Activated naive CD8-positive, alpha-beta T cell treated with anti-CD3 and anti-CD28 coated beads for 36 hours (primary cell): ENCODE measurements around the gene POM121L2. TPM values are rescaled to one million over a fixed set of nuclear protein-coding genes. Genes with fewer than 3 reads are reported as not detected.

Experiments
- DNase-seq: peaks from one replicate; pipeline ENCODE4 v3.0.0; 2021
- H3K27ac Mint-ChIP-seq: one replicate; pipeline ENCODE4 v1.8.0; 2022; ENCODE audit warnings: mild to moderate bottlenecking, moderate library complexity, mixed read lengths
- H3K27me3 Mint-ChIP-seq: one replicate; pipeline ENCODE4 v1.8.0; 2022; ENCODE audit warnings: mild to moderate bottlenecking, mixed read lengths
- H3K36me3 Mint-ChIP-seq: one replicate; pipeline ENCODE4 v1.8.0; 2021; ENCODE audit warnings: mild to moderate bottlenecking, mixed read lengths
- H3K4me1 Mint-ChIP-seq: one replicate; pipeline ENCODE4 v1.8.0; 2021; ENCODE audit warnings: mixed read lengths
- H3K4me3 Mint-ChIP-seq: one replicate; pipeline ENCODE4 v1.8.0; 2022; ENCODE audit warnings: mild to moderate bottlenecking, moderate library complexity, mixed read lengths
- H3K9me3 Mint-ChIP-seq: one replicate; pipeline ENCODE4 v1.8.0; 2022; ENCODE audit warnings: mixed read lengths
- total RNA-seq, 2 experiments: library from RNA; stranded (reverse); gene quantifications; one replicate each; pipeline ENCODE4 v1.2.3, GENCODE V29; 2021

The POM121L2 gene
- total RNA-seq, 2 experiments from 2014 or later, result not detected

DNA sequence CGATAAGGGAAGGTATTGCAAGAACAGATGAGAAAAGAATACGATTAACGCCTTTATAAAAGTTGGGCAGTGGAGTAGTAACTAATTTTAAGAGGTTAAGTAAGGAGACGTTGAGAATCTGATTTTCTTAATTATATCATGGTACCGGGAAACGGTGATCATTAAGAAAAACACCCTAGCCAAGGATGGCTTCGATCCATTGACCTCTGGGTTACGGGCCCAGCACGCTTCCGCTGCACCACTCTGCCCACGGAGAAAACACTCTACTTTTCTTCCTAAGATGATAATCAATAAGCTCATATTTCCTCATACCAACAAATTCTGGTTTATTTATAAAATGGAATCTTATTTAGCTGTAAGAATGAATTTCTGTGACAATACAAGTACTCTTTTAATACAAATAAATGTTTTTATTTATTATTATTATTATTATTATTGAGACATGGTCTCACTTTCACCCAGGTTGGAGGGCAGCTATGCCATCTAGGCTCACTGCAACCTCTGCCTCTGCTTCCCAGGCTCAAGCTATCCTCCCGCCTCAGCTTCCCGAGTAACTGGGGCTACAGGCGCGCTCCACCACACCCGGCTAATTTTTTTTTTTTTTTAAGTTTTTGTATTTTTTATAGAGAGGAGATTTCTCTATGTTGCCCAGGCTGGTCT is 8.3 kb downstream of the POM121L2 start:
- H3K27ac Mint-ChIP-seq, result peak overlapping the region; percentile 78
- no peaks in the 10 kb centered on the region for H3K4me1 Mint-ChIP-seq
- H3K27me3 Mint-ChIP-seq, result peaks cover 85% of the 10 kb centered on the region
- DNase-seq, result no peak
- H3K9me3 Mint-ChIP-seq, result peaks cover 14% of the 10 kb centered on the region
- peaks cover 6% of the 10 kb centered on the region for H3K36me3 Mint-ChIP-seq
- H3K4me3 Mint-ChIP-seq, result no peak overlapping the region

- Mint-ChIP-seq H3K4me3 (peak overlapping the region; percentile 3), H3K27me3 (peaks cover 98% of the 10 kb centered on the region), H3K9me3 (peaks cover 39% of the 10 kb centered on the region), H3K36me3 (peaks cover 12% of the 10 kb centered on the region), H3K4me1 (peaks cover 16% of the 10 kb centered on the region), H3K27ac (peak overlapping the region; percentile 83)
- peak; percentile 45 for DNase-seq
Measured at GRCh38 chr6:27297857-27298730, 14.0 kb downstream of the POM121L2 start.

GRCh38 chr6:27297484-27297856 is 14.6 kb downstream of the POM121L2 start:
- Mint-ChIP-seq H3K27me3 (peaks cover 94% of the 10 kb centered on the region), H3K27ac (peak overlapping the region; percentile 83), H3K36me3 (peaks cover 10% of the 10 kb centered on the region), H3K4me1 (peaks cover 16% of the 10 kb centered on the region), H3K4me3 (peak overlapping the region; percentile 3), H3K9me3 (peaks cover 35% of the 10 kb centered on the region)
- DNase-seq, result no peak

DNA sequence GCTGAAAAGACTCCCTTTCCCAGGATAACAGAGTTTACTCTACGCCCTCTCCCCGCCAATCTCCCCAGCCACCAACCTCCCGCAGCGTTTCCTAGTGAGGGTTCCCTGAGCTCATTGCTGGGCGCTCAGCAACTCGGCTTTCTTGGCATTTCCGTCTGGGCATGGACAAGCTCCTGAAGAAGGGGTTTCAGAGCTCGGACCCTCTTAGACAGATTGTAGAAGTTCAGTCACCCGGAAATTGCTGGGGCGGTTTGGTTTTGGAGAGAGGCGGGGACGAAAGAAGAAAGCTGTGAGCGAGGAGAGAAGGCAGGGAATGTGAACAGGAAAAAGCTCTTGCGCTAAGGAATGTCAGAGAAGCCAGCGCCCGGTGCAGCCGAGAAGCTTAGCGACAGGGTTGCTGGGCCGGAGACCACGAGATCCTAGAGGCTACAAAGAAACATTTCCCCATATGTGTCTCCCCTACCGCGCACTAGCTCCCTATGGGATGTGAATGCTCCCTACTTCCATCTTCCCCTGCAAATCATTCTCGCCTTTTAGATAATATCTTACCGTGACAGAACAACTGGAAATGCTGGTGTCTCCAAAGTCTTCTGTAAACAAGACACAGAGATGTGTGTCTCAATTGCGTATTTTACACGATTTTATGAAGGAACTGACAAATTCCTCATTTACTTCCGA is 15.8 kb downstream of the POM121L2 start:
- Mint-ChIP-seq H3K9me3 (peaks cover 37% of the 10 kb centered on the region), H3K27me3 (peaks cover 93% of the 10 kb centered on the region), H3K36me3 (peaks cover 10% of the 10 kb centered on the region), H3K4me3 (no peak overlapping the region), H3K4me1 (peaks cover 16% of the 10 kb centered on the region), H3K27ac (no peak overlapping the region)
- no peak for DNase-seq

DNA sequence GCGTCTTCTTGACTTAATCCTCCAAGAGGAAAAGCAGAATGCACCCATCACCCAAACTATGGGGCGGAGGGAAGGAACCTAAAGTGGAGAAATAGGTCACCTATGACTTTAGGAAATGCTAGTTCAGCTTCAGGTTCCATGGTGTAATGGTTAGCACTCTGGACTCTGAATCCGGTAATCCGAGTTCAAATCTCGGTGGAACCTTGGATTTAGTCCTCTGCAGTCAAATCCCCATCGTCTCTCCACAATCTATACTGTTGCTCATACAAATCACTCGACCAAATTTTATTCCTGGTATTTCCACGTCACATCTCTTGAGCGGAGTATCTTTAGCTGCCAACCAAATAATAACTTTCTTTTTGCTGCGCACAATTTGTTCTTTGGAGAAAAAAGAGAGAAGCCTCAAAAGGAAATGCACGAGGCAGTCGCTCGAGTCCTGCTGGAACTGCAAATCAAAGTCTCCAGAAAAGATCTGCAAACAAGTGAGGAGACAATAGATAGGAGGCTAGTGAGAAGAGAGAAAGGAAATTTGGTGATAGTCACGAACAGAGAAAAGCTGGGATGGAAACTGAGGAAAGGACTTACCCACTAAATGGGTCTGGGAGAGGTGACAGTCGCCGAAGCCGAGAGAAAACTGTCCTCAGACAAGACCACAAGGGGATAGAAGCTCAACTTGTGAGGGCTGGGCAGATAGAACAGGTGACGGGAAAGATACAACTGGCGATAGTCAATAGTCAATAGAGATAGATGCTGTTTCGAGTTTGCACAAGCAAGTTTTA is 16.6 kb downstream of the POM121L2 start:
- Mint-ChIP-seq H3K9me3 (peaks cover 44% of the 10 kb centered on the region), H3K27ac (no peak overlapping the region)

GRCh38 chr6:27294409-27294808 is 17.7 kb downstream of the POM121L2 start:
- DNase-seq, result no peak
- Mint-ChIP-seq H3K4me3 (no peak overlapping the region), H3K4me1 (peaks cover 18% of the 10 kb centered on the region), H3K36me3 (peaks cover 18% of the 10 kb centered on the region), H3K9me3 (peaks cover 50% of the 10 kb centered on the region), H3K27me3 (peaks cover 94% of the 10 kb centered on the region), H3K27ac (no peak overlapping the region)

More for the DNA sequence above, 16.6 kb downstream of the POM121L2 start:
- no peak for DNase-seq
- peaks cover 16% of the 10 kb centered on the region for H3K4me1 Mint-ChIP-seq
- H3K4me3 Mint-ChIP-seq, result no peak overlapping the region
- peaks cover 12% of the 10 kb centered on the region for H3K36me3 Mint-ChIP-seq
- peaks cover 93% of the 10 kb centered on the region for H3K27me3 Mint-ChIP-seq

- H3K9me3 Mint-ChIP-seq, result peaks cover 53% of the 10 kb centered on the region
- DNase-seq, result no peak
- H3K4me3 Mint-ChIP-seq, result no peak overlapping the region
- H3K36me3 Mint-ChIP-seq, result peaks cover 20% of the 10 kb centered on the region
- no peak overlapping the region for H3K27ac Mint-ChIP-seq
- peaks cover 95% of the 10 kb centered on the region for H3K27me3 Mint-ChIP-seq
- H3K4me1 Mint-ChIP-seq, result peaks cover 18% of the 10 kb centered on the region
Measured at GRCh38 chr6:27293436-27294098, 18.5 kb downstream of the POM121L2 start.

GRCh38 chr6:27290850-27291208 is 21.2 kb downstream of the POM121L2 start:
- Mint-ChIP-seq H3K27me3 (peaks cover 95% of the 10 kb centered on the region), H3K4me3 (no peak overlapping the region), H3K9me3 (peaks cover 44% of the 10 kb centered on the region), H3K4me1 (peaks cover 19% of the 10 kb centered on the region), H3K27ac (no peak overlapping the region), H3K36me3 (peaks cover 21% of the 10 kb centered on the region)
- DNase-seq, result no peak

DNA sequence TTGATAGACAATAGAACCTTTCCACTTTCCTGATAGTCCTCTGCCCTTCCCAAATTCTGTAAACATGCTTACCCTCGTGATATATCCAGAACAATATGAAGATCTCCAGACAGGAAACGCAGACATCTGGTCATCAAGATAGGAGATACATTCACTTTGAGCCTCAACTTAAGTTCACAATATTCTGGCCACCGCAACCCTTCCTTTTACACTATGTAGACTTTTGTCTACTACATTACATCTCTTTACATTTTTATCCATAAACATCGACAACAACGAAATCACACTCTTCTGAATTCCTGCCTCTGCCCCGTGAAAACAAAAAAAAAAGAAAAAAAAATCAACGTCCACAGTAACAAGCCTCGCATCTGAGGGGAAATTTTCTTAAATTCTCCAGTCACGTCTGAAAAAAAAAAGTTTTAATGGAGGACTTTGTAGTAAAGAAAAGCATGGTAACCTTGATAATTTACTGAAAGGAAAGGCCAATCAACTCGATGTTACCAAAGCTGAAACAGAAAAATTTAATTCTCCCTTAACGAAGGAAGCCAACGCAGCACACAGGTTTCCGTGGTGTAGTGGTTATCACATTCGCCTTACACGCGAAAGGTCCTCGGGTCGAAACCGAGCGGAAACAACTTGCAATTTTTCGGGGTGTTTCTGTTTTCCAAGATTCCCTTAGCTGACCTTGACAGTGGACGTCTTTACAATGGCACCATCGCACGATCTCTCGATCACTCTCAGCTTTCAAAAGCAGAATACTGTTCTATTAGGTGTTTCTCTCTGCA is 21.8 kb downstream of the POM121L2 start:
- no peak for DNase-seq
- H3K27me3 Mint-ChIP-seq, result peaks cover 95% of the 10 kb centered on the region
- H3K4me3 Mint-ChIP-seq, result no peak overlapping the region
- H3K27ac Mint-ChIP-seq, result no peak overlapping the region
- peaks cover 42% of the 10 kb centered on the region for H3K9me3 Mint-ChIP-seq
- peaks cover 23% of the 10 kb centered on the region for H3K36me3 Mint-ChIP-seq
- H3K4me1 Mint-ChIP-seq, result peaks cover 14% of the 10 kb centered on the region

- H3K27ac Mint-ChIP-seq, result no peak overlapping the region
- peaks cover 10% of the 10 kb centered on the region for H3K4me1 Mint-ChIP-seq
- DNase-seq, result no peak
- peaks cover 29% of the 10 kb centered on the region for H3K36me3 Mint-ChIP-seq
- H3K4me3 Mint-ChIP-seq, result no peak overlapping the region
- peaks cover 95% of the 10 kb centered on the region for H3K27me3 Mint-ChIP-seq
- H3K9me3 Mint-ChIP-seq, result peaks cover 51% of the 10 kb centered on the region
Measured at GRCh38 chr6:27288136-27289044, 23.7 kb downstream of the POM121L2 start.

- Mint-ChIP-seq H3K4me1 (peaks cover 10% of the 10 kb centered on the region), H3K9me3 (peaks cover 57% of the 10 kb centered on the region), H3K36me3 (peaks cover 34% of the 10 kb centered on the region), H3K27ac (no peak overlapping the region), H3K4me3 (no peak overlapping the region), H3K27me3 (peaks cover 96% of the 10 kb centered on the region)
- no peak for DNase-seq
Measured at GRCh38 chr6:27287751-27288135, 24.3 kb downstream of the POM121L2 start.

DNA sequence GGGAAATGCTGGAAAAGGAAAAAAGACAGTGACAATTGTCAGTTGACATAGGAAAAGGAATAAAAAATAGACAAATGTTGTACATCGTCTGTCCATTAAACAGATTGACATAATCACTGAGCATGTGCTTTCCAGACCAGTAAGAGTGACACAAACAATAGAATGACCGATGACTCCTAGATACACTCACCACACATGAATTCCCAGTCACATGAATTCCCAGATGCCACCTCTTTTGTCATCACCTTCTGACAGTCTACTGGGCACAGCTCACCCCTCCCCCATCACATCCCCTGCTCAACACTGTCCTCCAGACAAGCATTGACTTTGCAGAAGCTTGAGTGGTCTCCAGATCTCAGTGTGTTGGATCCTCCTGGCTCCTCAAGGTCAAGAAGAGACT is 25.9 kb downstream of the POM121L2 start:
- Mint-ChIP-seq H3K27ac (no peak overlapping the region), H3K36me3 (peaks cover 38% of the 10 kb centered on the region), H3K27me3 (peaks cover 98% of the 10 kb centered on the region), H3K4me3 (no peak overlapping the region), H3K9me3 (peaks cover 55% of the 10 kb centered on the region), H3K4me1 (peaks cover 10% of the 10 kb centered on the region)
- no peak for DNase-seq

- Mint-ChIP-seq H3K9me3 (peaks cover 42% of the 10 kb centered on the region), H3K4me1 (peaks cover 19% of the 10 kb centered on the region), H3K27ac (peak overlapping the region; percentile 54), H3K4me3 (peak overlapping the region; percentile 22), H3K36me3 (peaks cover 27% of the 10 kb centered on the region), H3K27me3 (peaks cover 98% of the 10 kb centered on the region)
- no peak for DNase-seq
Measured at GRCh38 chr6:27283279-27283678, 28.8 kb downstream of the POM121L2 start.
